Colonic mucosa (tissue), 4 donors: ENCODE results near the gene OLFML2B. TPM values are rescaled to one million over a fixed set of nuclear protein-coding genes. Genes with fewer than 3 reads are reported as not detected.

ENCODE experiments used
- DNase-seq: peaks from one replicate; pipeline ENCODE4 v3.0.0-alpha.2; 2020
- H3K27ac ChIP-seq: fragments of 200-600 bp; one replicate; pipeline ENCODE4 v1.8.0; 2021
- H3K27me3 ChIP-seq: fragments of 200-600 bp; one replicate; pipeline ENCODE4 v1.8.0; 2021
- H3K36me3 ChIP-seq: fragments of 200-600 bp; one replicate; pipeline ENCODE4 v1.8.0; 2021
- H3K4me1 ChIP-seq: fragments of 200-600 bp; one replicate; pipeline ENCODE4 v1.8.0; 2021; ENCODE audit warnings: mild to moderate bottlenecking
- H3K4me3 ChIP-seq: fragments of 200-600 bp; one replicate; pipeline ENCODE4 v1.8.0; 2021
- H3K9ac ChIP-seq, 2 donors: one replicate each; pipeline ENCODE4 v1.7.0; 2013; ENCODE audit warnings: control low read depth in 2 of 2, low read depth in 2 of 2, low read length in 2 of 2
- H3K9me3 ChIP-seq: fragments of 200-600 bp; one replicate; pipeline ENCODE4 v1.8.0; 2021
- CTCF ChIP-seq: fragments of 200-600 bp; IDR thresholded peaks from one replicate; pipeline ENCODE4 v1.8.0; 2022; ENCODE audit warnings: antibody characterized with exemption, mild to moderate bottlenecking
- intact Hi-C: fragments of 100-400 bp; cut with DNase I; formaldehyde crosslinking; loops from one replicate; pipeline ENCODE4 v1.14.1; 2022
- total RNA-seq, 2 donors: library from RNA; stranded (reverse); fragmentation: NEBNext Ultra II Directional in 1 of 2; extraction: Animal tissue kit (Norgen Biotek cat#: 25700) in 1 of 2; gene quantifications; one replicate each; pipeline ENCODE4 v1.2.1, GENCODE V29; 2021
- donor health status: healthy.
- donor health status: DM: no; HTN: no; CAD: no.
- donor health status: DM: no; HTN: no; CAD: no.

OLFML2B gene
- total RNA-seq, 2 donors from 2014 or later, result 0.57 to 5.2 TPM

GRCh38 chr1:161940866-161941591 is 82.6 kb downstream of the OLFML2B start:
- TF ChIP-seq CTCF, result no peak

GRCh38 chr1:161936786-161937185 is 86.9 kb downstream of the OLFML2B start:
- no peak for TF ChIP-seq CTCF
- H3K9me3 ChIP-seq, result no peaks in the 10 kb centered on the region
- H3K27ac ChIP-seq, result no peak overlapping the region
- H3K36me3 ChIP-seq, result no peaks in the 10 kb centered on the region
- DNase-seq, result no peak
- intact Hi-C loops, result no loop called here
- no peak overlapping the region for H3K4me3 ChIP-seq
- no peaks in the 10 kb centered on the region for H3K4me1 ChIP-seq
- no peaks in the 10 kb centered on the region for H3K27me3 ChIP-seq
- no peak overlapping the region for H3K9ac ChIP-seq

More at GRCh38 chr1:161940866-161941591, 82.6 kb downstream of the OLFML2B start:
- no peaks in the 10 kb centered on the region for H3K4me1 ChIP-seq
- DNase-seq, result no peak
- H3K27ac ChIP-seq, result no peak overlapping the region
- no peak overlapping the region for H3K9ac ChIP-seq
- intact Hi-C loops, result no loop called here
- H3K9me3 ChIP-seq, result no peaks in the 10 kb centered on the region
- H3K36me3 ChIP-seq, result no peaks in the 10 kb centered on the region
- H3K27me3 ChIP-seq, result no peaks in the 10 kb centered on the region
- H3K4me3 ChIP-seq, result no peak overlapping the region

DNA sequence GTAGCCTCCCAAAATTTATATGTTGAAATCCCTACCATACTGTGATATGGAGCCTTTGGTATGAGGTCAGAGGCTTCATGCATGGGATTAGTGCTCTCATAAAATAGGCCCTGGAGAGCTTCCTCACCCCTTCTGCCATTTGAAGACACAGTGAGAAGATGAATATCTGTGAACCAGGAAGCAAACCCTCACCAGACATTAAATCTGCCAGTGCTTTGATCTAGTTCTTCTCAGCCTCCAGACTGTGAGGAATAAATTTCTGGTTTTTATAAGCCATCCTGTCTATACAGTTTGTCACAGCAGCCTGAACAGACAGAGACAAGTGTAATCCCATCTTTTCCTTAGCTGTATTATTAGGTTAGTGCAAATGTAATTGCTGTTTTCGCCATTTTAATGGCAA is 88.4 kb downstream of the OLFML2B start:
- no peak for DNase-seq
- Histone ChIP-seq H3K4me3 (no peak overlapping the region), H3K27ac (no peak overlapping the region), H3K27me3 (no peaks in the 10 kb centered on the region), H3K9ac (no peak overlapping the region), H3K4me1 (no peaks in the 10 kb centered on the region), H3K9me3 (no peaks in the 10 kb centered on the region), H3K36me3 (no peaks in the 10 kb centered on the region)
- intact Hi-C loops, result no loop called here
- TF ChIP-seq CTCF, result no peak

- intact Hi-C loops, result no loop called here
- Histone ChIP-seq H3K4me3 (no peak overlapping the region), H3K27ac (no peak overlapping the region), H3K27me3 (no peaks in the 10 kb centered on the region), H3K9me3 (no peaks in the 10 kb centered on the region), H3K4me1 (no peaks in the 10 kb centered on the region), H3K9ac (no peak overlapping the region), H3K36me3 (no peaks in the 10 kb centered on the region)
- no peak for DNase-seq
- no peak for TF ChIP-seq CTCF
Observed at GRCh38 chr1:161933592-161934588, 89.8 kb downstream of the OLFML2B start.

Other genes starting within 250 kb of the OLFML2B start
- 10 to 100 TPM in 1 of 2 donors, 1 to 10 TPM in 1; 9.0 to 14.4 TPM for gene NOS1AP, start 45.8 kb upstream of the OLFML2B start, total RNA-seq